NCI-H345 treated with DMSO at 0.1 percent for 48 hours (cell line): ENCODE data around the gene DSCAML1.
A peak's percentile ranks its signal among the peaks of the same experiment; 100 is the strongest.
"Not testable (repeated sequence)": the region's sequence is repeated elsewhere in the genome, so short reads cannot be mapped to it uniquely, and the experiment has no call there.

ENCODE experiments used
- DNase-seq: peaks from one replicate; lab custom pipeline; 2025; ENCODE audit not compliant: unreplicated experiment; lab: John Stamatoyannopoulos, UW

Gene DSCAML1

DNA sequence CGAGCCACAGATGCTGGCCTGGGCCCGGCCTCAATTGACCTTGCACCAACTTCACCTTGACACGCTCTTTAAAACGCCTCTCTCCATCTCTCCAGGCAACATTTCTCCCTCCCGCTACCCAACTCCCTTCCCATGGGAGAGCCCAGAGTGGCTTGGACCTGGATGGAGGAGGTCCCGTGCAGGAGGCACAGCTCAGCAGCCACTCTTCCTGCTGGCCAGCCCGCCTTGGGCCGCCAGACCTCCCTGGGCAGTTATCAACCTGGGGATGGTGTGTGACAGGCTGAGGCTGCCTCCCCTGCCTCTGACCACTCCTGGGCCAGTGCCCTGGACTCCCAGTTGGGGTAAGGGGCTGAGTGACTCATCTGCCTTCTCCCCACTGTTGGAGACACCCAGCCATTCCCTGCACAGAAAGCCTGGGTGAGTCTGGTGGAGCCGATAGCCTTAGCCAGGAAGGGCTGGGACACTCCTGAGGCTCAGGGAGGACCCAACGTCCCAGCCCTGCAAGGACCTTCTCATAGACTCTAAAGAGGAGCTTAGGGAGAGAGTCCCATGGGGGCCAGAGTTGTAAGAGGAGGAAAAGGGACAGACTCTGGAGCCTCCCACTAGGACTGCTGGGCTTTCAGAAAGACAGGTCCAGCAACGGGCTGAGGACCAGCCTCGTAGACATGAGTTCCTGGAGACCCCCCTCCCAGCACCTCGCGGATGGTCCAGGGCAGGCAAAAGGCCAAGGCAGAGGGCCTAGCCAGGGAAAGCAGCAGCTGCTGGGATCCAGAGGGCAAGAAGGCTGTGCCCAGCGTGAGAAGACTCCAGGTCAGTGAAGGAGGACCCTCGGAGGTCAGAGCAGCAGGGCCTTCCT lies 337.7 kb downstream of the DSCAML1 start:
- DNase-seq = no peak

DNA sequence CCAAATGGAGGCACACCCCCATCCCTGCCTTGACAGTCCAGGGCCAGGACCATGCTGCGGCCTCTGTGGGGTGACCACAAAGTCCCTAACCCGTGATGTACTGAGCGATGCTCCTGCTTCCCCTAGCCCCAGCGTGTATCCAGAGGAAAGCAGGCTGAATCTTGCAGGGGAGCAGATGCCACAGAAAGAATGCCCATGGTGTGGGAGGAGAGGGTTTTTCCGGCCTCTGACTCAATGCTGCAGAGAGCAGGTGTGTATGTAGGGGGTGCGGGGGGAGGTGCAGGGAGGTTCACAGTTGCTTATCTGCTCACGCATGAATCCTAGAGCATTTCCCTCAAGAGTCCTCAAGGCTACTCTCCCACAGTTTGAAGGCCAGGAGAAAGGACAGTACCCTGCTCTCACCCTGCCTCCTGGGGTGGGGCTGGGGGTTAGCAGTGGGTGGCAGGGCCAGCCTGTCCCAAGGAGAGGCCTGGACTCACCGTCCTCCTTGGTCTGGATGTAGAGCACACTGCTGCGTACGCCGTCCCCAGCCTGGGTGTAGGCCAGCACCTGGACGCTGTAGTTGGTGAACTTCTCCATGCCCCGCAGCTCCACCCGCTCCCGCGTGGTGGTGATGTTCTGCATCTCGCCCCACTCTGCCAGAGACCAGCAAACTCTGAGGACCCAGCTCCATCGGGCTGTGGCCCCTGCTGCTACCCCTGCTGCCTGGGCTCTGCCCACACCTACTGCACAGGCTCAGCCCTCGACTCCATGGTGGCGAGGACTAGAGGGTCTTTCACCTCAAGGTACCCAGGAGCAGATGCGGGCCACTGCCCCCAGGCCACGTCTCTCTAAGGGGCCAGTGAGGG lies 338.5 kb downstream of the DSCAML1 start:
- DNase-seq = peak; percentile 39

DNA sequence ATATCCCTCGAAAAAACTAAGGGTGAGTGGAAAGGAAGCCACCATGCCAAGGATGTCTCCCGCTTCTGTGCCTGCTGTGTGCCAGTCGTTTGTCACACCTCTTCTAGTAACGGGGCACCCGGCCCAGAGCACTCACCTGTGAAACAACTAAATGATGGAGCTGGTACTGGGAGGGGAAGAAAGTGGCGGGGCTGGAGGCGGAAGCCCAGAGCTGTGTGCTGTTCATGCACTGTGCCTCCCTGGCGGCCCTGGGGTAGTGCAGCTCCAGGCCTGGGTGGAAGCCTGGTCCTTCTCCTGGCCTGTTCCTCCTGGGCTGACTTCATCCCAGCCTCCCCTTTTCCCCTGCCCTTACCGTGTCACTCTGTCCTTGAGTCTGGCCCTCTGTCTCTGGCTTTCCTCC lies 339.2 kb downstream of the DSCAML1 start:
- peak; percentile 35 for DNase-seq

DNA sequence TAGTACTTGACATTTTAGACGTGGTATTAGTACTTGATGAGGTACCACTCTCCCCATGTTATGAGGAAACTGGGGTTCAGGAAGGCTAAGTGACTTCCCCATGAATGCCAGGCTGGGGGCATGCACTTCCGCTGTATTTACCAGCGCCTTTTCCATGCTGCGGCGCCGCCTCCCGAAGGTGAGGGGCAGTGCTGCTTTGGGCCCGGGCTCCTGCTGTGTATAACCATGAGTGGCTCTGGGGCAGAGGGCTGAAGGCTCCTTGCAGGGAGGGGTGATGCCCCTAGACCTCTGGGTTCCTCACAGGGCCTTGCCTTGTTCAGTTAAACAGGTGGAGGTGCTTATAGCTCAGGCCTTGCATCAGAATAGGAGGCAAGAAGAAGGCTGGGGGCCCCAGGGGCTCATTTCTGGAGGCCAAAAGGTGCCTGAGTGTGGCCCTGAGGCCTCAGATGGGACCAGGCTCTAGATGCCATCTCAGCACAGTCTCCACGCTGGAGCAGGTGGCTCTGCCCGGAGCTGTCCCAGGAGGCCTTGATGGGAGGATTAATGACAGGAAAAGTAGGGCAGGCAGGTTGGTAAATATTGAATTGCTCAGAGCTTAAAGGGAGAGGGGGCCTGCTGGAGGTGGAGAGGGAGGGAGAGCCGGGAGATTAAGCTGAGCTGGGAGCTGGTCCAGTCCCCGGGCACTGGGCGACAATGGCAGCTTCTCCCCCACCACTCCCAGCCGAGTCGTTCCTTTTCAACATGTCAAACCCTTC lies 339.8 kb downstream of the DSCAML1 start:
- DNase-seq = peak; percentile 74

DNA sequence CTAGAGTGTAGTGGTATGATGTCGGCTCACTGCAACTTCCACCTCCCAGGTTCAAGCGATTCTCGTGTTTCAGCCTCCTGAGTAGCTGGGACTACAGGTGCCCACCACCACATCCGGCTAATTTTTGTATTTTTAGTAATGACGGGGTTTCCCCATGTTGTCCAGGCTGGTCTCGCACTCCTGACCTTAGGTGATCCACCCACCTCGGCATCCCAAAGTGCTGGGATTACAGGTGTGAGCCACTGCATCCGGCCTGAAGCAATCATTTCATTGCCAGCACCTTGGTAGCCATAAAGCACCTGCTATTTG lies 340.3 kb downstream of the DSCAML1 start:
- not testable (repeated sequence) for DNase-seq

DNA sequence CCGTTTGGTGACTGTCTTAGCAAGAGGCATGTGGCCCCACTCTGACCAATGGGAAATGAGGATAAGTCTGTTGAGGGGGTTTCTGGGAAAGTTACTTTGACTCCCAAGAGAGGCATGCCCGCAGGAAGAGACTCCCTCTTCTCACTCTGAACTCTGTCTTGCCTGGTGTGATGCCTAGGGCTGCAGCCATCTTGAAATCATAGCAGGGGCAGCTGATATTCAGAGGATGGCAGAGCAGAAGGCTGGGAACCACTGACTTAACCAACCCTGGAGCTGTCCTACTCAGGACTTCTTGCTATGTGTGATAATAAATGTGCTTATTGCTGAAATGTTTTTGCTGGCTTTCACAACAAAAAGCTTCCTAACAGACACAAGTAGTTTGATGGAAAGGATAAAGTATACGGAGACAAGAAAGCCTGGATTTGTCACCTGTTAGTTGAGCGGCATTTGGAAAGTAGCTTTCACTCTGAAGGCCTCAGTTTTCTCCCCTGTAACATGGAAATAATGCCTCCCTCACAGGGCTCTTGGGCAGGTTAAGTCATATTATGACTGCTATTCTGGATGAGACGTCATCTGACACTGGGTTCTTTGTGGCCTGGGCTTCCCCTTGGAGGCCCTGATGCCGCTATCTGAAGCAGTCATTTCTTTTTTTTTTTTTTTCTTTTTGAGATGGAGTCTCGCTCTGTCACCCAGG lies 340.8 kb downstream of the DSCAML1 start:
- DNase-seq = no peak

DNA sequence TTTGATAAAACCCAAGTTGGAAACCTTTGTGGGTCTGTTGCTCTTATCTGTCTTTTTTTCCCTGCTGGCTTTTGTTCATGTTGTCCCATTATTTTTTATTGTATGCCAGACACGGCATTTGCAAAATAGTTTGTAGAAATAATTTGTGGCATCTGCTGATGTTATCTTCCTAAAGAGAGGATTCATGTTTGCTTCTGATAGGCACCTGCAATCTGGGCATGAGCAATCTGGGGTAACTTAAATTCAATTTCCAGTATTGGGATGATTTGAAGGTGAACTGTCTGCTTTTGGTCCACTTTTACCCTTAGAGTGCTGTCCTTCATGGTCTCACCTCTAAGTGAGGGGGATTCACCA lies 342.5 kb downstream of the DSCAML1 start:
- DNase-seq = no peak

DNA sequence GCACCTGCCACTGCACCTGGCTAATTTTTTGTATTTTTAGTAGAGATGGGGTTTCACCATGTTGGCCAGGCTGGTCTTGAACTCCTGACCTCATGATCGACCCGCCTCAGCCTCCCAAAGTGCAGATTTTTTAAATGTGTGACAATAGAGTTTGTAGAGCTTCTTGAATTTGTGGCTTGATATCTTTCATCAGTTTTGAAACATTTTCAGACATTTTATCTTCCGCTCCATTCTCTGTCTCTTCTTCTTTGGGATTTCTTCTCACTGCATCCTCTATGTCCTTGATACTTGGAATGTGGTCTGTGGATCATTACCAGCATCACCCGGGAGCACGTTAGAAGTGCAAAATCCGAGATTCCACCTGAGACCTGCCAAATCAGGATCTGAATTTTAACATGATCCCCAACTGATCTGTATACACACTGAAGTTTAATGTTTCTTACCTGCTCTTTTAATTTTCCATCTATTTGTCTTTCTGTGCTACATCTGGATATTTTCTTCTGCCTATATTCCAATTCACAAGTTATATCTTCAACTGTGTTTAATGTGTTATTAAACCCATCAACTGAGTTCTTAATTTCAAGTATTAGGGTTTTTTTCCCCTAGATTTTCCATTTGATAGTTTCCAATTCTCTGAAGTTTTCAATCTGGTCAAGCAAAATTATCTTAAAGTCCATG lies 343.0 kb downstream of the DSCAML1 start:
- DNase-seq = no peak

DNA sequence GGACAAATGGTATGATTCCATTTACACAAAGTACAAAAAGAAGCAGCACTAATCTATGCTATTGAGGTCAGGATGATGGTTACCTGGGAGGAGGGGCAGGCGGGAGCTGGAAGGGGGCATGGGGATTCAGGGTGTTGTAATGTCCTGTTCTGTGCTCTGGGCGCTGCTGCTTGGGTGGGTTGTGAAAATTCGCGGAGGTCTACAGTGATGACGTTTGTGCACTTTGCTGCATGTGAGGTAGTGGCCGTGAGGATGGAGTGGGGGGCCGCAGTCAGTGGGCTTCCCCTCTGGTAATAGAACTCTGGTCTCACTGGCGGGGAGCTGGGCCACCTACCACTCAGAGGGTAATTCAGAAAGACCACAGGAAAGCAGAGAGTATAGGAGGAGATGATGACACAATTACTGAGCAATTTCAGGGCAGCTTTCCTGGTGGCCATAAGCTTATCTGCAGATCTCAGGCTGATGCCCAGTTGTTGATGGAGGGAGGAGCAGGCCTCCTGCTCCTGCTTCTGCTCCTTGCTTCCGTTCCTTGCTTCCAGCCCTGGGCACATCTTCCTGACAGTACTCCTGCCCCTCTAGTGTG lies 347.8 kb downstream of the DSCAML1 start:
- no peak for DNase-seq

DNA sequence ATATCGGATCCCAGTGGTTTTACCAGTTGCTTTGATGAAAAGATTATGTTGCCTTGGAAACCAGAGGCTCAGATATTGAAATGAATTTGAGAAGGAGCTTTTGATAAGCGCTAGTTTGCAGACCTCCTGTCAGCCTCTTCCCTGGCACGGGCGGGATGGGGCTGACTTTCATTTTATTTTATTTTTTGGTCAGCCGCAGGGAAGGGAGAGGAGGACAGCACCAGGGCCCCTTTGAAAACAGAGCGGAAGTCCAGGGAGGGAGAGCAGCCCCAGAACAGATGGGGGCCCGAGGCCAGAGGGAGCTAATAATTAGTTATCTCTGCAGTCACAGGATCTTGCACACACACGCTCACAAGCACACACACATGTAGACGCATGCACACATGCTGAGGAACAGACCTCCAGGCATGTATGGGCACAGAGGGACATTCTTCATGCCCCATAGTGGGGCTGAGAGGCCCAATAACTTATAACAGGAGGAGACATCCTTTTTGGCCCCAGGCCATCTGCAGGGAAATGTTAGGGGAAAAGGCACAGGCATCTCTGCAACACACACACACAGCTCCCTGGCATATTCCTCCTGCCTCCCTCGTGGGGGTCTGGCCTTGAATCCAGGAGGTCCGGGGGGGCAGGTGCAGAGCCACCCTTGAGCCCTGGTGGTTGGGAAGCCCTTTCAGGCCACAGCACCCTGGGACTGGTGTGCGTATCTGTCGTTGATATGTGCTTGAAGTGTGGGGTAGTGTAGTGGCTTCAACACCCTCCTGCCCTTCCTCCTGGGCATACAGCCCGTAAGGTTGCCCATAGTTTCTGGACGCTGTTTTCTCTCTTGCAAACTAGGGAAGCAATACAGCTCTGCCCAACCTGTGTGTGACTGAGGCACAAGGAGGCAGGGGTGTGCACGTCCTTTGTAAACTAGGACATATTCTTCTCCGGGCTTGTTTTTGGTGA lies 352.0 kb downstream of the DSCAML1 start:
- no peak for DNase-seq

DNA sequence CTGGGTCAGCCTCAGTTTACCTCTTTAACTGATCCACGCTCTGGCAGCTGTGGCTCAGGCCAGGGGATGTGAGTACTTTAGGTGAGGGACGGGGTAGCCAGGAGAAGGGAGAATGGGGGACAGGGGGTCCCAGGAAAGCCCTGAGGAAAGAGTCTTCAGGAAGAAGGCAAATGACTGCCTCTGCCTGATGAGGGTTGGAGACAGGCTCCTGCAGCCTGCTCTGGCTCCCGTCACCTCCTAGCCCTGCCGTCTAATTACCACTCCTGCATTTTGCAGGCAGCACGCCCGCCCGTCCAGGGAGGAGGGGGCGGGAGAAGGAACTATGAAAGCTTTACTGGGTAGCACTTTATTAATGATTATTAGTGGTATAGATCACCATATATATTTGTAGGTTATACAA lies 352.8 kb downstream of the DSCAML1 start:
- DNase-seq = no peak

DNA sequence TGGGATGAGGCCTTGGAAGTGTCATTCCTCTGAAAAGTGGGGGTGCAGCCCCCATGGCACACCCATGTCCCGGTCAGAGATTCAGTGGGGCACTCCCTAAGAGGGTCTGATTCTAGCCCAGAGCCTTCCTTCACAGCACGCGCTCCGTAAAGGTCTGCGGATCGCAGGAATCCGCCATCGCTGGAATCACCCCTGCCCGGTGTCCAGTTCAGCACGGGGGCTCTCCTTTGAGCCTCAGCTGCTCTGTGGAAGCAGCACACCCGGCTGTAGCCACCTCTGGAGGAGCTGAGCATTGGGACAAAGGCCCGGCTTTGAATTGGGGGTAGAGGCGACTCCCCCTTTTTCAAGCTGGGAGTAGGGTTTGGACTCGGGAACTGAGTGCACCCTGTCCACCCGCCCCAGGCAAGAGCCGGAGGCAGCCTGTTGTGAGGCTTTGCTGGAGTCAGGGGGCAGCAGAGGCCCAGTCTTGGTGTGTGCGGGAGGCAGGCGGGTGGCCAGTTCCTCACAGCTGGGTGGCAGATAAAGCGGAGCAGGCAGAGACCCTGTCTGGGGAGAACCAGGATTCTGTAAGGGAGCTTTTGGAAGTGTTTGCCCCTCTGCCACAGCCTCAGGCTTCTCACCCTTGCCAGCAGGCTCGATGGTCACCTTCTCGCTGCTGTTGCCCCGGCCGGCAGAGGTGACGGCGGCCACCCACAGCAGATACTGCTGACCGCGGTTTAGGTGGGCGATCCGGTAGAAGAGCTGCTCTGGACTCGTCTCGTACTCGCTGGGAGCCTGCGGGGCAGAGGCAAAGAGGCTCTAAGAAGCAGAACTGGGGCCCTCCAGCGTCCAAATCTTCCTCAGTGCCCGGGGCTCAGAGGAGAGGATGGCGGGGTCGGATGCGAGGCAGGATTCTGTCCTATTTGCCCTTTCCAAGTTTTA lies 353.5 kb downstream of the DSCAML1 start:
- no peak for DNase-seq

DNA sequence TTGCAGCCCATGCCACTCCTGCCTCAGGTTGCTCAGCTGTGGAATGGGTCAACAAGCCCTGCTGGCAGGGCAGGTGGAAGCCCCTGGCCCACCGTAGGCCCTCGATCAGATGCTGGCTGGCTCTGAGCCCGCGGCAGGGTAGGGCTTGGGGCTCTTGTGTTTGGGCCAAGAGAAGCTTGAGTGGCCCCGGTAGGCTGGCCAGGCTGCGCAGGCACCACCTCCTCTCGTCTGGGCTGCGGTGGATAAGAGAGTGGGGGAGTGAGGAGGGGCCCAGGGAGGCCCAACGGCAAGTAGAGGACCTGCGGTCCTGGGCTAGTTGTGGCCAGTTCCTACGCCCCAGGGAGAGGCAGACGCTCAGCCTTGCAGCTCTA lies 354.2 kb downstream of the DSCAML1 start:
- DNase-seq = no peak

DNA sequence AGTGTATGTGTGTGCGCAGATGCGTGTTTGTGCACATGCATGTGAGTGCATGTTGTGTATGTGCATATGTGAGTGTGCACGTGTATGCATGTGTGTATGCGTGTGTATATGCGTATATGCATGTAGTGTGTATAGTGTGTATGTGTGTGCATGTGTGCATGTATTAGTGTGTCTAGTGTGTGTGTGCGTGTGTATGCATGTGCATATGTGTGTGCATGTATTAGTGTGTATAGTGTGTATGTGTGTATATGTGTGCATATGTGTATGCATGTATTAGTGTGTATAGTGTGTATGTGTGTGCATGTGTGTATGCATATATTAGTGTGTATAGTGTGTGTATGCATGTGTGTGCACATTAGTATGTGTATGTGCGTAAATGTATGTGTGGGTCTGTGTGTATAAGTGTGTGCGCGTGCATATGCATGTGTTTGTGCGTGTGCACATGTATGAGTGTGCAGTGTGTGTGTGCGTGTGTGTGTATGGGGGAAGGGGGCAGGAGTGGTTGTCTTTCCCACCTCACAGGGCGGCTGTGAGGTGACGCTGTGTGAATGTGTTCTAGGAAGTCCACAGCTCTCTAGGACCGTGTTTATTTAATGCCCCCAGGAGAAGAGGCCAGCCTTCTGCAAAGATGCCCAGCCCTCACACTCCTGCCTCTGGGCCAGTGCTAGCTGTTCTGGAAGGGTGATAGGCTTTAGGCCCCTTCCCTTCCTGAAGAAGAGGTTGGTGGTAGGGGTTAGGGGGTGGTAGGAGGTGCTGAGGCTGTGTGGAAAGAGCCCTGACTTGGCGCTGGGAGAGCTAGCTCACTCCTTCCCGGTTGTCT lies 354.8 kb downstream of the DSCAML1 start:
- no peak for DNase-seq

DNA sequence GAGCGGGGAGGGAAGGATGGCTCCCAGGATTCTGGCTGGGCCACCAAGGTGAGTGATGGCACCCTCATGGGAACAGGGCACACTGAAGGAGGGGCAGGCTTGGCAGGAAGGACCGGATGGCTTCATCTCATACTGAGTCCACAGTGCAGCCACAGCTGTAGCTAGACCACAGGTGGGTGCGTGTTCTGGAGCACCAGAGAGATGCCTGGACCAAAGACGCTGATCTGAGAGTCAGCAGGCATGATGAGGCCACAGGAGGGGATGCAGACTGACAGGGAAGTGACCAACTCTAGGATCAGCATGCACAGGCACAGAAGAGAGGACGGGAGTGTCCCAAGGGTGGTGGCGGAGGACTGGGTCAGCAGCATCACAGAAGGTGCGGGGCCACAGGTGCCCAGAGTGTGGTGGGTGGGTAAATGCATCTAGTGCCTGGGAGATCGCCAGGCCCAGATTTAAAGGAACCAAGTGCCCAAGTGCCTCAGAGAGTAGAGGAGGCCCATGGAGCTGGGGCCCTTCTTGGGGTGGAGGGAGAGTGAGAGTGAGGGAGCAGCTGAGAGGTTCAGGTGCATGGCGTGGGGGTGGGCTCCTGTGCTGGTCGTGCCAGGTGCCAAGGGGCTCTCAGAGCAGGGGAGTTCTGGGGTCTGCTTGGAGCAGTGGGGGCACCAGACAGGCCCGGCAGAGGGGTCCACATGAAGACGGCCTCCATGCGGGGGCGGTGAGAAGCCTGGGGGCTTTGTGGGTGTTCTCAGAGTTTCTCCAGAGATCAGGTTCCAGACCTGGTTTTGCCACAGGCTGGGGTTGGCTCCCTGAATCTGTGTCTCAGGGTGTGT lies 355.7 kb downstream of the DSCAML1 start:
- DNase-seq = no peak

DNA sequence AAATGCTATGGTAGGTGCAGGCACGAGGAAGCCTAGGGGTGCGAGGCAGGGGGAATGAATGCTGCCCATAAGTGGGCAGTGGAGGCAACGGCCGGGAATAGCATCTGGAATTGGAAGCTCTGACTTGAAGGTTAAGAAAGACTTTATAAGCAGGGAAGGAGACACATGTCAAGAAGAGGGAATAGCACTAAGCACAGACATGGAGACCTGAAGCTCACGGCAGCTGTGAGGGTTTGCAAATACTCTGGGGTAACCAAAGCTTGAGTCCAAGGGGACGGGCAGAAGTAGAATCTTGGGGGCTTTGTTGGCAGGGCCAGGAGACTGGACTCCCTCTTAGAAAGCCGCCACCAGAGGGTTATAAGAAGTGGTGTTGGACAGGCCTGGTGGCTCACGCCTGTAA lies 356.8 kb downstream of the DSCAML1 start:
- no peak for DNase-seq
